ENCODE measurements around the gene MAPK12.

Gene MAPK12

DNA sequence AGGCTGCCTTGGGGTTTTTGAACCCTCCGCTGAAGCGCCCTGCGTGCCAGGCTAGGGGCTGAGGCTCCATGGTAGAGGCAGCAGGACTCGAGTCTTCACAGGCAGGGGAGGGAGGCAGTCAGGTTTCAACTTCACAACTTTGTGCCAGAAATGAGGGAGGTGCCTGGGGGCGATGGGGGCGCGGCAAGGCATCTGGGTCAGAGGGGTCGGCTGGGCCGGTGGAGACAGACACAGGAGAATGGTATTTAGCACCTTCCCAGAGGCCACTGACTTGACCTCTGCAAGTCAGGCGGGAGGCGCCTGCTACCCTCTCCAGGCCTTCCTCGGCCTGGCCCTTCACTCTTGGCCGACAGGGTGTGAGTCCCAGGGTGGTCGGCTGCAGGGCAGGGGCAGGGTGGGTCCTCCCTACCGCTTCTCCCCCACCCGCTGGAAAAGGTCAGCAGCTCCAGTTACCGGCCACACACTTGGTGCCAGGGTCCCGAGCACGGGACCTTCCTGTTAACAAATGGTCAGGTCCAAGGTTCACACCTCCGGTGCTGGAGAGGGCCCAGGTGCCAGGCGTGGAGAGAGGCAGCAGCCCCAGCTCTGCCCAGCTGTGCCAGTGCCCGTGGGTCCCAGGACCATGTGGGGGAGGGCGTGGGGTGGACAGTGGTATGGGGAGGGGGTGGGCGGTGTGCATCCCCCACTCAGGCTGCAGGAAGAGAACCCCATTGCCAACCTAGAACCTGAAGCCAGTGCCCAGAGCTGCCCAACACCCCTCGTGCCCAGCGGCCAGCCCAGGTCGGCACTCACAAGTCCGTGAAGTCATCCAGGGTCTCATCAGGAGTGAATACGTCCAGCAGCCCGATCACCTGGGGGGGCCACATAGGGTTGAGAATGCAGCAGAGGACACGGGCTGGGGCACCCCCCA, 3.8 kb downstream of the MAPK12 start:
- TF ChIP-seq, protein P1, sequence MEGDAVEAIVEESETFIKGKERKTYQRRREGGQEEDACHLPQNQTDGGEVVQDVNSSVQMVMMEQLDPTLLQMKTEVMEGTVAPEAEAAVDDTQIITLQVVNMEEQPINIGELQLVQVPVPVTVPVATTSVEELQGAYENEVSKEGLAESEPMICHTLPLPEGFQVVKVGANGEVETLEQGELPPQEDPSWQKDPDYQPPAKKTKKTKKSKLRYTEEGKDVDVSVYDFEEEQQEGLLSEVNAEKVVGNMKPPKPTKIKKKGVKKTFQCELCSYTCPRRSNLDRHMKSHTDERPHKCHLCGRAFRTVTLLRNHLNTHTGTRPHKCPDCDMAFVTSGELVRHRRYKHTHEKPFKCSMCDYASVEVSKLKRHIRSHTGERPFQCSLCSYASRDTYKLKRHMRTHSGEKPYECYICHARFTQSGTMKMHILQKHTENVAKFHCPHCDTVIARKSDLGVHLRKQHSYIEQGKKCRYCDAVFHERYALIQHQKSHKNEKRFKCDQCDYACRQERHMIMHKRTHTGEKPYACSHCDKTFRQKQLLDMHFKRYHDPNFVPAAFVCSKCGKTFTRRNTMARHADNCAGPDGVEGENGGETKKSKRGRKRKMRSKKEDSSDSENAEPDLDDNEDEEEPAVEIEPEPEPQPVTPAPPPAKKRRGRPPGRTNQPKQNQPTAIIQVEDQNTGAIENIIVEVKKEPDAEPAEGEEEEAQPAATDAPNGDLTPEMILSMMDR (conservative IDR thresholded peaks at IDR 0.05) = no peak
- no peak for TF ChIP-seq ZFX (IDR thresholded peaks at IDR 0.05)
- peak overlapping the region; percentile 1; the same call in 1 of the 2 replicates for H3K27ac ChIP-seq

DNA sequence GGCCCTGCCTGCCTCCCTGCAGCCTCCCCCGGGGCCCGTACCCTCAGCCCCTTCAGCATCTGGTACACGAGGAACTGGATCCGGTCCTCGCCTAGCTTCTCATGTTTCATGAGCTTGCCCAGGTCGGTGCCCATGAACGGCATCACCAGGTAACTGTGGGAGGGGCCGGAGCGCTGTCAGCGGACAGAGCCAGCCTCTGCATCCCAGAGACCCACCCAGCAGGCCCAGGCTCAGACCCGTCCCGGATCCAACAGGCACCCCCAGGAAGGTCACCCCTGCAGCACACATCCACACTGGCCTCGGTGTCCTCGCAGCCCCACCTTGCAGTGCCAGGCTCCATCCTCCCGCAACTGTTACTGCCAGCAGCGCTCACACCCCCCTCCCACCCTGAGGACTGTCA, 4.4 kb downstream of the MAPK12 start:
- TF ChIP-seq, protein P1 (conservative IDR thresholded peaks at IDR 0.05) = no peak
- TF ChIP-seq ZFX (IDR thresholded peaks at IDR 0.05) = no peak
- H3K27ac ChIP-seq = no peak overlapping the region

DNA sequence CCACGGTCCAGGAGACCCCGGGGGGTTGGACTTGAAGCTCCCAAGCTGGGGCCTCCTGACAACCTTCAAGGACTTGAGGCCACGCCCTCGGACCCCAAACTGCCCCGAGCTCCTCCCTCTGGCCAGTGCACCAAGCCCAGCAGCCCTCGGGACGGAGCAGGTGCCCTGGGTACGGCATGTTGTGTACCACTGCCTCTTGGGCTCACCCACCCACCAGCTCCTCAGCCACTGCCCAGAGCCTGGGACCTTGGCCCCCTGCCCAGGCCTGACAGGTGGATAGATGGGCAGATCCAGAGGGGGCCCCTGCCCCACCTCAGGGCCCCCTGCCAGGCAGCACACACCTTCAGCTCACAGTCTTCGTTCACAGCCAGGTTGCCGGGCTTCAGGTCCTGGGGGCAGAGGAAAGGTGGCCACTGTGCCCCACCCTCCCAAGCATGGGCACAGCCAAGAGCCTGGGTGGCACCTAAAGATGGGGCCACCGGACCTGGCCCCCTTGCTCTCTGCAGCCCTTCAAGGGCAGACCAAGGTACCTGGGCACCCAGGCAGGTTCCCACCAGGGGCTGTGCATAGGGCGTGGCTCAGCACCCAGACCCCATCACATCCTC, 5.1 kb downstream of the MAPK12 start:
- no peak overlapping the region for H3K27ac ChIP-seq
- no peak for TF ChIP-seq ZFX (IDR thresholded peaks at IDR 0.05)
- TF ChIP-seq, protein P1 (conservative IDR thresholded peaks at IDR 0.05) = no peak

DNA sequence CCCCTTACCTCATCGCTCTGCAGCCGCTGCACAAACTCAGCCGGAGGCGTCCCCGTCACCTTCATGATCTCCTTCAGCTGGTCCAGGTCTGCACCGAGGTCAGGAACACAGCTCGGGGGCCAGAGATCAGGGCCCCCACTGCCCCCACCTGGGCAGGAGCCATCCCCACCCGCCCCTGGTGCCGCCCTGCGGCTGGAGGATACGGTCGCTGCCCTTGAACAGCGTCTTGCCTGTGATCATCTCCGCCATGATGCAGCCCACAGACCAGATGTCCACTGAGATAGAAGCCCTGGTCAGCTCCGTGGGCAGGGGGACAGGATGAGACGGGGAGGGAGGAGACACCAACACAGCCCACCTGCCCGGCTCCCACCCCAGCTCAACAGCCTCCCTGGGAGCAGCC, 5.9 kb downstream of the MAPK12 start:
- TF ChIP-seq ZFX (IDR thresholded peaks at IDR 0.05) = no peak
- TF ChIP-seq, protein P1 (conservative IDR thresholded peaks at IDR 0.05) = no peak
- H3K27ac ChIP-seq = no peak overlapping the region

DNA sequence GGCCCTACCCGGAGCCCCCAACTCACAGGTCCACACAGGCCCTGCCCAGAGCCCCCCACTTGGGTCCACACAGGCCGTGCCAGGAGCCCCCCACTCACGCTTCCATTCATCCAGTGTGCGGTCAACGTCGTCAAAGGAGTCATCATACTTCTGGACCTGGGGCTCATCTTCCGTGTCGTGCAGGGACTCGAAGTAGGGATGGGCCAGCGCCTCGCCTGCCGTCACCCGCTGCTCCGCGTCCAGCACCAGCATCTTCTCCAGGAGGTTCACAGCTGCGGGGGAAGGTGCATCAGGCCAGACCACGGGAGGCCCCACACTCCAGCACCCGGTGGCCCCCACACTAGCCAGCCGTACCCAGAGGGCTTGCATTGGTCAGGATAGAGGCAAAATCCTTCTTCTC, 6.4 kb downstream of the MAPK12 start:
- H3K27ac ChIP-seq = no peak overlapping the region

DNA sequence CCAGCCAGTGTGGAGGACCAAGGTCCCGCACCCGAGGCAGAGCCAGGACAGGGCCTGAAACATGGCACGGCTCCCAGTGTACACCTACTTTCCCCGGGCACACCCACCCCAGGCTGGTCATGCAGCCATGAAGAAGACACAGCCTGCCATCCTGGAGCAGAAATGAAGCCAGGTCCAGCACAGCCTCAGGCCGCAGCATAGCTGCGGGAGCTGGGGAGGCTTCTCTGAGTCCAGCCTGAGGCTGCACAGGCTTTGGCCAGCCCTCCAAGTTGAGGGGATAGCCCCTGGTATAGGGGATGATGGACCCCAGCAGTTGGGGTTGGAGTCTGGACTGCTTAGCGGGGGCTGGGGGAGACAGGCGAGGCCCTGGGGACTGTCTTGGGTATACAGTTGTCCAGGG, 7.5 kb downstream of the MAPK12 start:
- H3K27ac ChIP-seq = no peak overlapping the region
- no peak for TF ChIP-seq ZFX (IDR thresholded peaks at IDR 0.05)
- TF ChIP-seq, protein P1 (conservative IDR thresholded peaks at IDR 0.05) = no peak

More for the DNA sequence above, 6.4 kb downstream of the MAPK12 start:
- TF ChIP-seq, protein P1 (conservative IDR thresholded peaks at IDR 0.05) = no peak
- no peak for TF ChIP-seq ZFX (IDR thresholded peaks at IDR 0.05)
